H9 (cell line): Measurements from ENCODE around the gene ZNF184. TPM values are rescaled to one million over a fixed set of nuclear protein-coding genes. Genes with fewer than 3 reads are reported as not detected.

Experiments used
- DNase-seq: peaks from one replicate; pipeline ENCODE4 v3.0.0-alpha.2; 2017
- H2AFZ ChIP-seq: one replicate; pipeline ENCODE4 v1.6.1; 2013; ENCODE audit warnings: mild to moderate bottlenecking, low read length, control low read depth, moderate library complexity
- H2AK5ac ChIP-seq: 2 replicates; pipeline ENCODE4 v1.6.1; 2013; ENCODE audit warnings: low read length, control low read depth, mixed read lengths; ENCODE audit not compliant: insufficient read length
- H2BK120ac ChIP-seq: one replicate; pipeline ENCODE4 v1.6.1; 2013; ENCODE audit warnings: low read depth, mild to moderate bottlenecking, low read length, control low read depth, inconsistent platforms; ENCODE audit not compliant: poor library complexity, severe bottlenecking
- H2BK12ac ChIP-seq: 2 replicates; pipeline ENCODE4 v1.6.1; 2013; ENCODE audit warnings: low read length, control low read depth, mixed read lengths, low read depth; ENCODE audit not compliant: insufficient read length
- H2BK15ac ChIP-seq: 2 replicates; pipeline ENCODE4 v1.6.1; 2013; ENCODE audit warnings: low read depth, low read length, control low read depth
- H2BK20ac ChIP-seq: one replicate; pipeline ENCODE4 v1.6.1; 2013; ENCODE audit warnings: low read depth, mild to moderate bottlenecking, low read length, control low read depth, inconsistent platforms; ENCODE audit not compliant: poor library complexity, severe bottlenecking
- H2BK5ac ChIP-seq: 2 replicates; pipeline ENCODE4 v1.6.1; 2013; ENCODE audit warnings: low read length, control low read depth, mixed read lengths; ENCODE audit not compliant: insufficient read length
- H3K14ac ChIP-seq: 2 replicates; pipeline ENCODE4 v1.6.1; 2013; ENCODE audit warnings: low read length, control low read depth; ENCODE audit not compliant: insufficient read depth
- H3K18ac ChIP-seq: 2 replicates; pipeline ENCODE4 v1.6.1; 2013; ENCODE audit warnings: low read depth, mild to moderate bottlenecking, mixed read lengths, low read length, control low read depth; ENCODE audit not compliant: insufficient read length
- H3K23ac ChIP-seq: 2 replicates; pipeline ENCODE4 v1.6.1; 2013; ENCODE audit warnings: low read length, control low read depth, mixed read lengths, low read depth; ENCODE audit not compliant: insufficient read length
- H3K23me2 ChIP-seq: 2 replicates; pipeline ENCODE4 v1.6.1; 2013; ENCODE audit warnings: low read depth, mild to moderate bottlenecking, mixed read lengths, low read length, control low read depth; ENCODE audit not compliant: insufficient read length, poor library complexity, severe bottlenecking
- H3K27ac ChIP-seq: 2 replicates; pipeline ENCODE4 v1.5.1; 2013; ENCODE audit warnings: low read length, control low read depth, mixed read lengths, low read depth; ENCODE audit not compliant: insufficient read length
- H3K27me3 ChIP-seq: 2 replicates; pipeline ENCODE4 v1.6.1; 2013; ENCODE audit warnings: low read length, control low read depth, inconsistent platforms; ENCODE audit not compliant: insufficient read depth
- H3K4ac ChIP-seq: 2 replicates; pipeline ENCODE4 v1.6.1; 2013; ENCODE audit warnings: low read depth, mild to moderate bottlenecking, control low read depth, inconsistent platforms, low read length, moderate library complexity
- H3K4me1 ChIP-seq: 2 replicates; pipeline ENCODE4 v1.6.1; 2013; ENCODE audit warnings: low read length, control low read depth, inconsistent platforms; ENCODE audit not compliant: insufficient read depth
- H3K4me2 ChIP-seq: 2 replicates; pipeline ENCODE4 v1.6.1; 2013; ENCODE audit warnings: low read length, control low read depth, mixed read lengths; ENCODE audit not compliant: insufficient read length, insufficient read depth
- H3K56ac ChIP-seq: 2 replicates; pipeline ENCODE4 v1.6.1; 2013; ENCODE audit warnings: low read depth, mild to moderate bottlenecking, mixed read lengths, low read length, control low read depth; ENCODE audit not compliant: insufficient read length
- H3K79me1 ChIP-seq: 2 replicates; pipeline ENCODE4 v1.6.1; 2013; ENCODE audit warnings: low read depth, mild to moderate bottlenecking, moderate library complexity, low read length, control low read depth, inconsistent platforms; ENCODE audit not compliant: insufficient read depth, poor library complexity, severe bottlenecking
- H3K79me2 ChIP-seq: 2 replicates; pipeline ENCODE4 v1.6.1; 2013; ENCODE audit warnings: low read length, control low read depth, inconsistent platforms; ENCODE audit not compliant: insufficient read depth
- H3K9ac ChIP-seq: 2 replicates; pipeline ENCODE4 v1.6.1; 2013; ENCODE audit warnings: low read length, control low read depth, mixed read lengths; ENCODE audit not compliant: insufficient read length; ENCODE audit errors: extremely low read depth
- H3K9me3 ChIP-seq: one replicate; pipeline ENCODE4 v1.6.1; 2013; ENCODE audit warnings: low read depth, low read length, inconsistent platforms; ENCODE audit not compliant: control insufficient read depth
- H3T11ph ChIP-seq: one replicate; pipeline ENCODE4 v1.6.1; 2013; ENCODE audit warnings: mild to moderate bottlenecking, low read length, control low read depth, inconsistent platforms
- H4K20me1 ChIP-seq: one replicate; pipeline ENCODE4 v1.6.1; 2013; ENCODE audit not compliant: control insufficient read depth, insufficient read length, insufficient read depth
- H4K5ac ChIP-seq: 2 replicates; pipeline ENCODE4 v1.6.1; 2013; ENCODE audit warnings: low read depth, mild to moderate bottlenecking, mixed read lengths, low read length, control low read depth; ENCODE audit not compliant: insufficient read length
- H4K8ac ChIP-seq: replicated peaks from 2 replicates; pipeline ENCODE4 v1.6.1; 2013; ENCODE audit warnings: low read length, control low read depth, mixed read lengths, low read depth; ENCODE audit not compliant: insufficient read length
- H4K91ac ChIP-seq: 2 replicates; pipeline ENCODE4 v1.6.1; 2013; ENCODE audit warnings: low read depth, mild to moderate bottlenecking, moderate library complexity, mixed read lengths, low read length, control low read depth; ENCODE audit not compliant: insufficient read length
- H3K27ac Mint-ChIP-seq, 3 experiments: 2 replicates in 2 of 3; 3 replicates in 1 of 3; pipeline ENCODE4 v1.8.0; 2020 to 2021; ENCODE audit warnings: mixed read lengths in 3 of 3, mild to moderate bottlenecking in 1 of 3, moderate library complexity in 1 of 3
- H3K27me3 Mint-ChIP-seq: 2 replicates; pipeline ENCODE4 v1.8.0; 2021; ENCODE audit warnings: low read depth, mild to moderate bottlenecking, moderate library complexity, mixed read lengths
- H3K36me3 Mint-ChIP-seq, 3 experiments: 2 replicates in 2 of 3; 3 replicates in 1 of 3; pipeline ENCODE4 v1.8.0; 2020 to 2021; ENCODE audit warnings: low read depth in 3 of 3, mixed read lengths in 3 of 3; ENCODE audit not compliant: insufficient read depth in 1 of 3
- H3K4me1 Mint-ChIP-seq, 2 experiments: 2 replicates each; pipeline ENCODE4 v1.8.0; 2020; ENCODE audit warnings: mixed read lengths in 2 of 2
- H3K4me3 Mint-ChIP-seq, 2 experiments: 2 replicates in 1 of 2; 3 replicates in 1 of 2; pipeline ENCODE4 v1.8.0; 2020 to 2021; ENCODE audit warnings: mild to moderate bottlenecking in 2 of 2, mixed read lengths in 2 of 2, moderate library complexity in 1 of 2
- H3K9me3 Mint-ChIP-seq, 2 experiments: 2 replicates in 1 of 2; 3 replicates in 1 of 2; pipeline ENCODE4 v1.8.0; 2020; ENCODE audit warnings: mild to moderate bottlenecking in 2 of 2, mixed read lengths in 2 of 2, moderate library complexity in 1 of 2
- CTCF ChIP-seq: fragments of 200-600 bp; sonication (generic); conservative IDR thresholded peaks from 3 replicates; pipeline ENCODE4 v1.8.0; 2021; ENCODE audit warnings: antibody characterized with exemption, mild to moderate bottlenecking
- WGBS: extraction: QIAGEN DNeasy Blood & Tissue Kit; methylation state at CpG from one replicate; pipeline ENCODE4 v1.1.7; 2013; ENCODE audit warnings: missing lambda C conversion rate, low lambda C conversion rate, mixed read lengths; ENCODE audit not compliant: insufficient read length; ENCODE audit errors: extremely low coverage; 5-methylcytosine and 5-hydroxymethylcytosine counted together
- total RNA-seq: library from RNA; stranded (reverse); gene quantifications from 2 replicates; pipeline ENCODE4 v1.2.1, GENCODE V29; 2021

ZNF184 gene
- total RNA-seq, 1 experiment from 2014 or later = 6.3 TPM

DNA sequence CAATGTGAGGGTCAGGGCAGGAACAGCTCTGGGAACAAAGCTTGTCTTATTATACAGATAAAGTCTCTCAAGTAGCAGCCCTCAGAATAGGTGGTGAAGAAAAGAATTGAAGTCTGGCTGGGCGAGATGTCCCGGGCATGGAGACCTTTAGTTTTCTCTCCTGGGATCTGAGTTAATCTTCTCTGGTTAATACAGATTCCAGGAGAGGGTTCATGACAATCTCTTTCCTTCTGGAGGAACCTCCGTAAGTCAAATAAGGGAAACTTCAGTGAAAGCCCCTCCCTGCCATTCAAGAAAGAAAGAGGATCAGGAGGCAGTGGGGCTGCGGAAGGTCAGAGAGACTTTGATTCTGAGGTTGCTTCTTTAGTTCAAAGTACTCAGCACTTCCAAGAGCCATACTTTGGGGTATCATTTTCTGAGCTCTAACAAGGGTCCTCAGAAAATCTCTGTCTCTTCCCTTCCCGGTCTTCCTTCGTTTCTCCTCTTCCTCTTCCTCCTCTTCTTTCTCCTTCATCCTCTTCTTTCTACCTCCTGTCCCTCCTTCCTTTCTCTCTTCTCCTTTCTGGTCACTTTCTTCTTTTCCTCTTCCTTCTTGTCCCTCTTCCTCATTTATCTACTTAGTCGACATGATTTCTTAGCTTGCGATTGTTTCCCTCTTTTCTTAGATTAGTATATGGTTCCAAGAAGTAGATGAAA lies 4.6 kb upstream of the ZNF184 start:
- H3K14ac ChIP-seq = no peak overlapping the region
- Mint-ChIP-seq H3K4me3 (no peak overlapping the region; a peak in 1 of 5 replicates), H3K27me3 (peaks cover 7% of the 10 kb centered on the region), H3K36me3 (no peaks in the 10 kb centered on the region), H3K9me3 (peaks cover 0 to 3% of the 10 kb centered on the region in 2 experiments; a peak in 2 of 5 replicates), H3K4me1 (peaks cover 10 to 13% of the 10 kb centered on the region in 2 experiments), H3K27ac (no peak overlapping the region)
- H4K5ac ChIP-seq = no peak overlapping the region
- no peak for TF ChIP-seq CTCF
- no peak overlapping the region for H2BK12ac ChIP-seq
- H3K4me2 ChIP-seq = peak overlapping the region; percentile 91
- H3K9me3 ChIP-seq = no peaks in the 10 kb centered on the region
- H2BK15ac ChIP-seq = no peak overlapping the region
- no peak overlapping the region for H4K8ac ChIP-seq
- no peak overlapping the region for H3K56ac ChIP-seq
- H3T11ph ChIP-seq = no peak overlapping the region
- H3K27me3 ChIP-seq = no peaks in the 10 kb centered on the region; the same call in 1 of the 2 replicates
- H3K79me1 ChIP-seq = no peaks in the 10 kb centered on the region
- H3K79me2 ChIP-seq = no peaks in the 10 kb centered on the region
- peaks cover 8% of the 10 kb centered on the region for H3K23me2 ChIP-seq
- DNase-seq = no peak
- no peak overlapping the region for H2BK120ac ChIP-seq
- no peaks in the 10 kb centered on the region for H4K20me1 ChIP-seq
- H2AK5ac ChIP-seq = no peak overlapping the region
- no peak overlapping the region for H4K91ac ChIP-seq
- H2BK5ac ChIP-seq = no peak overlapping the region
- H3K23ac ChIP-seq = no peak overlapping the region
- H3K9ac ChIP-seq = no peak overlapping the region
- WGBS = no CpG with 5 or more reads among the region's 8 CpGs
- H2AFZ ChIP-seq = no peak overlapping the region
- no peak overlapping the region for H3K27ac ChIP-seq
- peaks cover 2% of the 10 kb centered on the region; the same call in 1 of the 2 replicates for H3K4me1 ChIP-seq
- H2BK20ac ChIP-seq = no peak overlapping the region
- no peak overlapping the region for H3K4ac ChIP-seq
- H3K18ac ChIP-seq = no peak overlapping the region
